Vagina (tissue), 2 donors: ENCODE results near the gene TRIO.

Experiments used
- CTCF ChIP-seq, 3 experiments: fragments of 450-650 bp in 2 of 3; fragments of 200-600 bp in 1 of 3; sonication (generic) in 1 of 3; IDR thresholded peaks; one replicate each; pipeline ENCODE4 v1.5.1; 2017 to 2019; ENCODE audit warnings: antibody characterized with exemption in 3 of 3, mild to moderate bottlenecking in 2 of 3, moderate library complexity in 2 of 3
- POLR2A ChIP-seq, 2 donors: fragments of 450-650 bp; IDR thresholded peaks; one replicate each; pipeline ENCODE4 v1.6.1; 2017; ENCODE audit warnings: antibody characterized with exemption in 2 of 2, mild to moderate bottlenecking in 2 of 2, moderate library complexity in 2 of 2
- POLR2AphosphoS5 ChIP-seq, 2 donors: sonication (generic); formaldehyde crosslinking; IDR thresholded peaks; one replicate each; pipeline ENCODE4 v1.9.0; 2017; ENCODE audit warnings: antibody characterized with exemption in 2 of 2, mild to moderate bottlenecking in 2 of 2, low read depth in 1 of 2; ENCODE audit not compliant: insufficient read depth in 1 of 2

DNA sequence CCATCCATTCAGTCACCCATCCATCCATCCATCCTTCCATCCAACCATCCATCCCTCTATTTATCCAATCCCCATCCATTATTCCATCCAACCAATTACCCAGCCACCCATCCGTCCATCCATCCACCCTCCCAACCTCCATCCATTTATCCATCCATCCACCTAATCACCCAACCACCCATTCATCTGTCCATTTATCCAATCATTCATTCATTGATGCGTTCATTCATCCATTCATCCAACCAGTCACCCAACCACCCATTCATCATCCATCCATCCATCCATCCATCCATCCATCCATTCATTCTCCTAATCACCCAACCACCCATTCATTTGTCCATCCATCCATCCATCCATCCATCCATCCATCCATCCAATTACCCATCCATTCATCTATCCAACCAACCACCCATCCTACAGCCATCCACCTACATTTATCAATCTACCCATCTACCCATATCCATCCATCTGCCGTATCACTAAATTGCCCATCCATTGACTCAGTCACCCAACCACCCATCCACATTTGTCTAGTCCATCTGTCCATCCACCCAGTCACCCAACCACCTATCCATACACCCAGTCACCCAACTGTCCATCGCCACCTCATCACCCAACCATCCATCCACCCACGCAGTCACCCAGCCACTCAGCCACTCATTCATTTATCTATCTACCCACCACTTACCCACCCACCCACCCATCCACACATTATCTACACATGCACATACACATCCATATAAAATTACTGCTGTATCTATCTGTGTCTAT, 165.4 kb downstream of the TRIO start:
- TF ChIP-seq CTCF (IDR thresholded peaks at IDR 0.05), result no peak
- no peak for TF ChIP-seq POLR2AphosphoS5 (IDR thresholded peaks at IDR 0.05; ENCODE audit: insufficient read depth in 1 of 2, low read depth in 1 of 2)
- no peak for TF ChIP-seq POLR2A (IDR thresholded peaks at IDR 0.05)
